GM12878 (cell line): ENCODE measurements around the gene MSL3B.

Experiments
- ATAC-seq: fragments of 200-7000 bp; cut with Tn5 transposase; 3 replicates; pipeline ENCODE4 v1.9.1; 2020; ENCODE audit warnings: mild to moderate bottlenecking, moderate library complexity
- BruUV-seq: library from RNA; stranded (reverse); fragments of 400-500 nt; replicated peaks from 2 replicates; lab custom pipeline; 2021; lab: Mats Ljungman, UMichigan
- CTCF ChIA-PET: fragments of 300-600 bp; sonication (Branson Sonifier 250); formaldehyde crosslinking; extraction: SDS; loops from one replicate; lab custom pipeline; 2021; ENCODE audit warnings: inconsistent platforms; lab: Yijun Ruan, JAX
- POLR2A ChIA-PET: fragments of 350-600 bp; formaldehyde crosslinking; extraction: SDS; loops from one replicate; lab custom pipeline; 2021; ENCODE audit warnings: inconsistent platforms; lab: Charles Lee
- RAD21 ChIA-PET: fragments of 300-600 bp; sonication (Branson Sonifier 250); formaldehyde crosslinking; loops from one replicate; lab custom pipeline; 2023; ENCODE audit warnings: antibody characterized with exemption; ENCODE audit not compliant: unreplicated experiment; lab: Charles Lee
- SMC1A ChIA-PET: fragments of 300-600 bp; sonication (Branson Sonifier 250); formaldehyde crosslinking; loops from one replicate; lab custom pipeline; 2023; ENCODE audit not compliant: unreplicated experiment, uncharacterized antibody; lab: Charles Lee
- DNase-seq: peaks from one replicate; pipeline ENCODE4 v3.0.0-alpha.2; 2011; ENCODE audit warnings: low read depth, low spot score
- FAIRE-seq: peaks from 3 replicates; lab custom pipeline; 2011; peaks lifted over from hg19 to GRCh38; lab: Jason Lieb, UNC
- H2AFZ ChIP-seq: 2 replicates; pipeline ENCODE4 v1.6.0; 2011; ENCODE audit warnings: low read depth, low read length, control low read depth; ENCODE audit not compliant: control insufficient read depth
- H3K27ac ChIP-seq: 2 replicates; pipeline ENCODE4 v1.5.1; 2011; ENCODE audit warnings: control low read depth; ENCODE audit not compliant: control insufficient read depth, insufficient read depth
- H3K27me3 ChIP-seq, 2 experiments: replicated peaks in 1 of 2; 2 replicates each; pipeline versions ENCODE4 v1.6.0 to v1.6.1; 2011; ENCODE audit warnings: low read length in 1 of 2; ENCODE audit not compliant: control insufficient read depth in 2 of 2, insufficient read depth in 2 of 2
- H3K36me3 ChIP-seq, 2 experiments: 2 replicates each; pipeline ENCODE4 v1.5.1; 2011; ENCODE audit warnings: low read length in 1 of 2; ENCODE audit not compliant: control insufficient read depth in 2 of 2, insufficient read depth in 2 of 2
- H3K4me1 ChIP-seq: 2 replicates; pipeline ENCODE4 v1.6.1; 2011; ENCODE audit warnings: mild to moderate bottlenecking, low read length, moderate library complexity, mixed read lengths; ENCODE audit not compliant: control insufficient read depth, insufficient read depth
- H3K4me2 ChIP-seq: 2 replicates; pipeline ENCODE4 v1.6.0; 2011; ENCODE audit warnings: control low read depth; ENCODE audit not compliant: control insufficient read depth, insufficient read depth
- H3K4me3 ChIP-seq: fragments of 200-600 bp; sonication (generic); 2 replicates; pipeline ENCODE4 v1.5.1; 2016
- H3K79me2 ChIP-seq: 2 replicates; pipeline ENCODE4 v1.6.0; 2011; ENCODE audit warnings: low read length; ENCODE audit not compliant: control insufficient read depth, insufficient read depth
- H3K9ac ChIP-seq: 2 replicates; pipeline ENCODE4 v1.8.0; 2011; ENCODE audit warnings: low read length, control low read depth, mixed read lengths; ENCODE audit not compliant: control insufficient read depth, insufficient read depth
- H3K9me3 ChIP-seq: replicated peaks from 3 replicates; pipeline ENCODE4 v1.5.1; 2011; ENCODE audit warnings: mild to moderate bottlenecking, low read length; ENCODE audit not compliant: control insufficient read depth, insufficient read depth
- H4K20me1 ChIP-seq: 2 replicates; pipeline ENCODE4 v1.6.0; 2011; ENCODE audit not compliant: control insufficient read depth, insufficient read depth
- BCL11A ChIP-seq: IDR thresholded peaks from 2 replicates; pipeline ENCODE4 v1.6.1; 2011; ENCODE audit warnings: low read depth, low read length
- CHD1 ChIP-seq: IDR thresholded peaks from 2 replicates; pipeline ENCODE4 v1.6.1; 2012; ENCODE audit warnings: low read depth, low read length, improper control_type of control experiment
- CREM ChIP-seq: IDR thresholded peaks from 2 replicates; pipeline ENCODE4 v1.6.1; 2014; ENCODE audit warnings: antibody characterized with exemption, low read depth
- CTCF ChIP-seq, 3 experiments: IDR thresholded peaks in 2 of 3; conservative IDR thresholded peaks in 1 of 3; 2 replicates each; pipeline ENCODE4 v1.5.1; 2011; ENCODE audit warnings: low read depth in 3 of 3, low read length in 3 of 3, mild to moderate bottlenecking in 3 of 3, control low read depth in 2 of 3, moderate library complexity in 2 of 3, inconsistent platforms in 1 of 3, mixed read lengths in 1 of 3; ENCODE audit not compliant: control insufficient read depth in 2 of 3, insufficient read depth in 1 of 3; ENCODE audit errors: extremely low read depth in 1 of 3
- FOS ChIP-seq: IDR thresholded peaks from 3 replicates; pipeline ENCODE4 v1.6.1; 2011; ENCODE audit warnings: borderline replicate concordance; ENCODE audit not compliant: insufficient read length; ENCODE audit errors: extremely low read depth
- NR2C1 ChIP-seq: fragments of 450-650 bp; IDR thresholded peaks from 2 replicates; pipeline ENCODE4 v1.6.1; 2017; ENCODE audit warnings: antibody characterized with exemption, mild to moderate bottlenecking, moderate library complexity
- RCOR1 ChIP-seq: conservative IDR thresholded peaks from 2 replicates; pipeline ENCODE4 v1.6.1; 2012; ENCODE audit warnings: low read depth, low read length, improper control_type of control experiment
- SIX5 ChIP-seq: IDR thresholded peaks from 2 replicates; pipeline ENCODE4 v1.6.1; 2011; ENCODE audit warnings: mild to moderate bottlenecking, low read depth, low read length, moderate library complexity; ENCODE audit not compliant: severe bottlenecking
- SMC3 ChIP-seq: IDR thresholded peaks from 2 replicates; pipeline ENCODE4 v1.6.1; 2011; ENCODE audit warnings: low read length, improper control_type of control experiment, borderline replicate concordance
- USF1 ChIP-seq: IDR thresholded peaks from 2 replicates; pipeline ENCODE4 v1.6.1; 2011; ENCODE audit warnings: borderline replicate concordance, low read depth, mild to moderate bottlenecking, moderate library complexity, mixed read lengths, low read length; ENCODE audit not compliant: insufficient read depth; ENCODE audit errors: extremely low read length
- ZBTB33 ChIP-seq: fragments of 450-650 bp; IDR thresholded peaks from 2 replicates; pipeline ENCODE4 v1.6.1; 2017; ENCODE audit warnings: mild to moderate bottlenecking
- ZBTB4 ChIP-seq: fragments of 450-650 bp; formaldehyde crosslinking; IDR thresholded peaks from 2 replicates; pipeline ENCODE4 v1.4.0; 2022; ENCODE audit warnings: mild to moderate bottlenecking, moderate library complexity
- WGBS: methylation state at CpG from one replicate; pipeline ENCODE4 v1.1.6; 2016; ENCODE audit warnings: low lambda C conversion rate; ENCODE audit not compliant: insufficient replicate concordance, insufficient coverage; ENCODE audit errors: missing lambda C conversion rate; 5-methylcytosine and 5-hydroxymethylcytosine counted together
- in situ Hi-C: fragments of 300-500 bp; cut with MboI; formaldehyde crosslinking; loops from 9 replicates; pipeline ENCODE4 v1.14.3; 2018; ENCODE audit warnings: mixed read lengths
- intact Hi-C: fragments of 100-400 bp; cut with micrococcal nuclease; formaldehyde crosslinking; loops from one replicate; pipeline ENCODE4 v1.14.2; 2022; ENCODE audit not compliant: unreplicated experiment

MSL3B gene

GRCh38 chr2:233858331-233858730, 9.9 kb downstream of the MSL3B start (continued):
- TF ChIP-seq ZBTB33 (no peak), CREM (no peak), NR2C1 (no peak), RCOR1 (no peak), BCL11A (no peak), CHD1 (no peak)

- H3K9ac ChIP-seq: no peak overlapping the region
- 33% methylated on average over 9 of the region's 9 CpGs for WGBS
- ChIA-PET CTCF (interaction anchor here (0.7 to 2.0 kb wide), 12 partner anchors 8 to 465 kb away, joined by 3 to 11 read pairs (median 3); partner anchors contain the start of gene MSL3B), POLR2A (no interaction called here), SMC1A (interaction anchor here (0.6 to 1.3 kb wide), 2 partner anchors 12 to 89 kb away, joined by 3 to 4 read pairs; no protein-coding TSS in a partner anchor), RAD21 (no interaction called here)
- intact Hi-C loops (no loop called here), in situ Hi-C loops (no loop called here)
- H3K4me1 ChIP-seq: no peaks in the 10 kb centered on the region
- H3K4me2 ChIP-seq: no peak overlapping the region
- ATAC-seq (0 out of 3 replicates have a peak, but pooled peaks have one; percentile 14), FAIRE-seq (no peak), DNase-seq (no peak)
- H3K4me3 ChIP-seq: no peak overlapping the region
- H3K27ac ChIP-seq: no peak overlapping the region
- peaks cover 17% of the 10 kb centered on the region for H3K79me2 ChIP-seq
- no peak overlapping the region for H2AFZ ChIP-seq
- no peaks in the 10 kb centered on the region for H3K36me3 ChIP-seq
- no peaks in the 10 kb centered on the region for H3K9me3 ChIP-seq
- no TSS peak for BruUV-seq
- H4K20me1 ChIP-seq: no peaks in the 10 kb centered on the region
- no peaks in the 10 kb centered on the region for H3K27me3 ChIP-seq
- TF ChIP-seq SMC3 (peak; percentile 4; the same call in 1 of the 2 replicates), ZBTB4 (no peak), FOS (no peak), CTCF (IDR thresholded peaks at IDR 0.05 in 2 of 3, conservative IDR thresholded peaks at IDR 0.05 in 1 of 3; ENCODE audit: control insufficient read depth in 2 of 3, extremely low read depth in 1 of 3, insufficient read depth in 1 of 3, low read depth in 3 of 3, low read length in 3 of 3) (peak; percentile 56 to 80 (median 79)), USF1 (no peak), SIX5 (no peak)
Measured at GRCh38 chr2:233857511-233858141, 10.6 kb downstream of the MSL3B start.
